Esophagus muscularis mucosa (tissue), 4 donors: ENCODE data around the gene LCP2.

Source experiments
- CTCF ChIP-seq, 3 experiments: fragments of 200-600 bp in 2 of 3; fragments of 450-650 bp in 1 of 3; sonication (generic) in 2 of 3; IDR thresholded peaks; one replicate each; pipeline ENCODE4 v1.5.1; 2017 to 2019; ENCODE audit warnings: antibody characterized with exemption in 3 of 3, mild to moderate bottlenecking in 2 of 3, moderate library complexity in 1 of 3
- EP300 ChIP-seq: sonication (generic); formaldehyde crosslinking; IDR thresholded peaks from one replicate; pipeline ENCODE4 v1.6.1; 2017; ENCODE audit warnings: antibody characterized with exemption
- POLR2A ChIP-seq: fragments of 450-650 bp; IDR thresholded peaks from one replicate; pipeline ENCODE4 v1.6.1; 2017; ENCODE audit warnings: antibody characterized with exemption, moderate library complexity, mild to moderate bottlenecking, low read depth
- POLR2AphosphoS5 ChIP-seq, 2 donors: sonication (generic); formaldehyde crosslinking; IDR thresholded peaks; one replicate each; pipeline ENCODE4 v1.6.1; 2017; ENCODE audit warnings: antibody characterized with exemption in 2 of 2

GRCh38 chr5:170221327-170221741, 76.2 kb downstream of the LCP2 start:
- TF ChIP-seq POLR2A = no peak
- TF ChIP-seq EP300 = no peak
- peak in 1 of 3 experiments; percentile 4 for TF ChIP-seq CTCF (IDR thresholded peaks at IDR 0.05)
- peak in 1 of 2 donors; percentile 35 for TF ChIP-seq POLR2AphosphoS5 (IDR thresholded peaks at IDR 0.05)
